ENCODE measurements around the gene PPP1R14C.
"Not testable (repeated sequence)": the region's sequence is repeated elsewhere in the genome, so short reads cannot be mapped to it uniquely, and the experiment has no call there.

The PPP1R14C gene

DNA sequence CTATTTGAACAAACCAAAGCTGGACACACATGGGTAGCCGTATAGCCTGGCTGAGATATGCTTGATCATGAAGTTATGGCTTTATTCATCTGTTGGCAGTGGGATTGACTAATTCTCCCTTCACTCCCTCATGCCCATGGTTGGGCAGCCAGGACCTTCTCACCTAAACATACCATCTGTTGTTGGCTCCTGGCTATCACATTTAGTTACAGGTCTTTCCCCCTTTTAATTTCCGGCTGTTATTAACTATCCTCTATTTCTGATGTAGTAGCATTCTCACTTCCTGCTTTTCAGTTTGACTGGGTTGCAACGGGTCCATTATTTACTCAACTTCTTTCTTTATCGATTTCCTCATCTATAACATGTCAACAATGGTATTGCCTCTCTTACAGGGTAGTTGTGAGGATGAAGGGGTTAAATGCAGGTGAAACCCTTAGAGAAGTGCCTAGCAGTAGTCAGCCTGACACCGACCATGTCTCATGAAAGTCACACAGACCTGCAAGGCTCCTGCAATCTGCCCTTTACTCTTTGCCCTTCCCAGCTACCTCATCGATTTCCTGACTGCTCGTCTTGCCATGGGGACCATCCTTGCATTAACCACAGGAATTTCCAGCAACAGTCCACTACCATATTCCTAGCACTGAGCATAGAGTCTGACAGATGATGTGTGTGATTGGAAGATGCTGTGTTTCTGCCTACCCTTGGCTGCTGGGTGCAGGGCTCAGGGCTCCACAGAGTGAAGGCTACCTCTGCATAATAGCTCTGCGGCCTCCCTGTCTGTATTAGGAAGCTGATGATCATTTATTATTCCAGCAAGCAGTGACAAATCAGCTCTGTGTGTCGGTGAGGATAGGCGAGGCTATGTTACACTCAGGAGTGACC lies 42.2 kb downstream of the PPP1R14C start:
- no peak for DNase-seq (ENCODE audit: low spot score)
- ChIA-PET CTCF (no interaction called here), POLR2A (ENCODE audit: low non-redundant PET) (no interaction called here)
- no peak overlapping the region; the same call in 1 of the 2 replicates for H3K27ac ChIP-seq
- TF ChIP-seq, protein P1, sequence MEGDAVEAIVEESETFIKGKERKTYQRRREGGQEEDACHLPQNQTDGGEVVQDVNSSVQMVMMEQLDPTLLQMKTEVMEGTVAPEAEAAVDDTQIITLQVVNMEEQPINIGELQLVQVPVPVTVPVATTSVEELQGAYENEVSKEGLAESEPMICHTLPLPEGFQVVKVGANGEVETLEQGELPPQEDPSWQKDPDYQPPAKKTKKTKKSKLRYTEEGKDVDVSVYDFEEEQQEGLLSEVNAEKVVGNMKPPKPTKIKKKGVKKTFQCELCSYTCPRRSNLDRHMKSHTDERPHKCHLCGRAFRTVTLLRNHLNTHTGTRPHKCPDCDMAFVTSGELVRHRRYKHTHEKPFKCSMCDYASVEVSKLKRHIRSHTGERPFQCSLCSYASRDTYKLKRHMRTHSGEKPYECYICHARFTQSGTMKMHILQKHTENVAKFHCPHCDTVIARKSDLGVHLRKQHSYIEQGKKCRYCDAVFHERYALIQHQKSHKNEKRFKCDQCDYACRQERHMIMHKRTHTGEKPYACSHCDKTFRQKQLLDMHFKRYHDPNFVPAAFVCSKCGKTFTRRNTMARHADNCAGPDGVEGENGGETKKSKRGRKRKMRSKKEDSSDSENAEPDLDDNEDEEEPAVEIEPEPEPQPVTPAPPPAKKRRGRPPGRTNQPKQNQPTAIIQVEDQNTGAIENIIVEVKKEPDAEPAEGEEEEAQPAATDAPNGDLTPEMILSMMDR (conservative IDR thresholded peaks at IDR 0.05; ENCODE audit: low read depth), result no peak

DNA sequence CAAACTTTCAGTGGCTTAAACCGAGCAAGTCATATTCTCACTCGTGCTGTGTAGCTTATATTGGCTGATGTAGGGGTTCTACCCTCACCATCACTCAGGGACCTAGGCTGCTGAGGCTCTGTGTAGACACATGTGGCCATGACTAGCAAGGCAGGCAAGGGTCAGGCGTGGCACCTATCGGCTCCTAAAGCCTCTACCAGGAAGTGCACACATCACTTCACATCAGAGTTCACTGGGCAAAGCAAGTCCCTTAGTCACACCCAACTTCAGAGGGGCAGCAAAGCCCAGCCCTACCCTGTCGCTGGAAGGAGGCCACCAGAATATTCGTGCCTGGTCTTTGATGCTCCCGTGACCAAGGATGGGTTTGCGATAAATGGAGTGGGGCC lies 42.9 kb downstream of the PPP1R14C start:
- ChIA-PET POLR2A (ENCODE audit: low non-redundant PET) (no interaction called here), CTCF (interaction anchor here (0.5 to 0.6 kb wide), 2 partner anchors 663 to 725 kb away, joined by 3 read pairs; no protein-coding TSS in a partner anchor)
- TF ChIP-seq, protein P1 (conservative IDR thresholded peaks at IDR 0.05; ENCODE audit: low read depth), result no peak
- no peak for DNase-seq (ENCODE audit: low spot score)
- H3K27ac ChIP-seq, result no peak overlapping the region; the same call in 1 of the 2 replicates

GRCh38 chr6:150186129-150186898 lies 43.5 kb downstream of the PPP1R14C start:
- DNase-seq (ENCODE audit: low spot score), result no peak
- TF ChIP-seq, protein P1 (conservative IDR thresholded peaks at IDR 0.05; ENCODE audit: low read depth), result no peak
- ChIA-PET CTCF (interaction anchor here (0.5 to 0.6 kb wide), 4 partner anchors 15 to 725 kb away, joined by 3 read pairs; no protein-coding TSS in a partner anchor), POLR2A (ENCODE audit: low non-redundant PET) (no interaction called here)
- peak overlapping the region; percentile 12; the same call in 1 of the 2 replicates for H3K27ac ChIP-seq

DNA sequence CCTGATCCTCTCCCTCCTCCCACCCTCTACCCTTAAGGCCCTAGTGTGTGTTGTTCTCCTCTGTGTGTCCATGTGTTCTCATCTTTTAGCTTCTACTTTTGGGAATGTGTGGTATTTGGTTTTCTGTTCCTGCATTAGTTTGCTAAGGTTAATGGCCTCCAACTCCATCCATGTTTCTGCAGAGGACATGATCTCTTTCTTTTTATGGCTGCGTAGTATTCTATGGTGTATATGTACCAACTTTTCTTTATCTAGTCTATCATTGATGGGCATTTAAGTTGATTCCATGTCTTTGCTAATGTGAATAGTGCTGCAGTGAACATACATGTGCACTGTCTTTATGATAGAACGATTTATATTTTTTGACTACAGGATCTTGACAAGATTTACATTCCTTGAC lies 44.6 kb downstream of the PPP1R14C start:
- CTCF ChIA-PET, result not testable (repeated sequence)
- POLR2A ChIA-PET (ENCODE audit: low non-redundant PET), result interaction anchor here (0.8 kb wide), 1 partner anchor 242 kb away, joined by 5 read pairs; no protein-coding TSS in a partner anchor

GRCh38 chr6:150189122-150189521 lies 46.3 kb downstream of the PPP1R14C start:
- CTCF ChIA-PET, result no interaction called here
- TF ChIP-seq, protein P1 (conservative IDR thresholded peaks at IDR 0.05; ENCODE audit: low read depth), result no peak
- no peak for DNase-seq (ENCODE audit: low spot score)

More for the DNA sequence above, 44.6 kb downstream of the PPP1R14C start:
- not testable (repeated sequence) for H3K27ac ChIP-seq; DNase-seq (ENCODE audit: low spot score)

DNA sequence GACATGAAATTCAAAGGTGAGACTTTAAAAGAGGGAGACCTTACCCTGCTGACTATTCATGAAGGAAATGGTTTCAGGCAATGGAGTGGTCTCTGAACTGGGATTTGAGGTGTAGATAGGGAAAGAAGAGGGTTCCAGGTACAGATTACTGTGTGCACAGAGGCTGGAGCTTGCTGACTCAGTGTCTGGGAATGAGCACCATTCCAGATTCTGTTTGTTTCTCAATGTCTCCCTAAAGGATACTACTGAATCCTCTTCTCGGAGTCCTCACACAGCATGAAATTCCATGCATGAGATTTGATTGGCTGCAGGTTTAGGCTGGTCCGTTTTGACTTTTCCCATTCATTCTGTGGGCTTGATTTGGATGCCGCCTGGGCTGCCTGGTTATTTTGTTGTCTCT lies 49.0 kb downstream of the PPP1R14C start:
- TF ChIP-seq, protein P1 (conservative IDR thresholded peaks at IDR 0.05; ENCODE audit: low read depth), result no peak
- CTCF ChIA-PET, result no interaction called here
- H3K27ac ChIP-seq, result peak overlapping the region; percentile 63; the same call in 1 of the 2 replicates
- peak; percentile 63 for DNase-seq (ENCODE audit: low spot score)
- POLR2A ChIA-PET (ENCODE audit: low non-redundant PET), result no interaction called here

More at GRCh38 chr6:150189122-150189521, 46.3 kb downstream of the PPP1R14C start:
- H3K27ac ChIP-seq, result no peak overlapping the region; the same call in 1 of the 2 replicates
- POLR2A ChIA-PET (ENCODE audit: low non-redundant PET), result no interaction called here

Data from RWPE1 (cell line).